Measurements from ENCODE around the gene RAB3A.

- TF ChIP-seq CTCF (conservative IDR thresholded peaks at IDR 0.05; ENCODE audit: low read depth, low read length): peak; percentile 81
- no peak for TF ChIP-seq EZH2 (IDR thresholded peaks at IDR 0.05; ENCODE audit: low read length, unreplicated experiment)
- TF ChIP-seq EZH2phosphoT487 (IDR thresholded peaks at IDR 0.05; ENCODE audit: borderline replicate concordance, low read length): no peak
These were observed 35.7 kb downstream of the RAB3A start for GRCh38 chr19:18167975-18168645.
